Measurements from ENCODE around the gene TSSK2.

The TSSK2 gene

DNA sequence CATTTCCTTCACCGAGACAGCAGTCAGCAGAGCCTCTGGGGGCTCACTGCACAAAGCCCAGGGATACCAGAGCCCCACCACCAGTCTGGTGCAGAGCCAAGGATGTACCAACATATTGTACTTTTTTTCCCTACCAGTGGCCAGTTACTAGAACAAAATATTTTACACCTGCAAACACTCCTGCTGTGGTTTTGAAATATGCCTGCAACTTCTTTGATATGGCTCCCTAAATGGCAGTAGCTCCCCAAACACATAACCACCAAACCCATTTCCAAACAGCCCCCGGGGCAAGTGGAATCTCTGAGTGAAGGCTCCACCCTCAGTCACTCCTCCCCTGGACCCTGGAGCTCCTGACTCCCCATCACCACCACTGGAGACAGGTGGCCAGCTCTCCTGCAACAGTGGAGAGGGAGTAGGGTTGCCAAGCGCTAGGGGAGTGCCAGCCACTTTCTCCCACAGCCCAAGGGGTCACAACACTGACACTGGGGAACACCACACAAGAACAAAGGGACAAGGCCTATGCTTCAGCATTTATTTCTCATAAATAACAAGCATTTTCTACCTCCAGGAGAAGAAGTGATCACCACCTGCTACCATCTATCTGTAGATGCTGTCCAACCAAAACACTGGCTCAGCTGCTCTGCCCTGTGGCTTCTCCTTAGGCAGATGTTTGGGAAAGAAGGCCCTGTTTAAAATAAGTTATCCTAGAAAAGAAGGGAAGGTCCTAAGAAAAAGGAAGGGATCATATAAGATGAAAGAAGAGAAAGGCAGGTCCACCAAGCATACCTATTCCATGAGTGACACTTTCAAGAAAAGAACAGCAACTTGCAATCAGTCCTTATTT lies 24.0 kb upstream of the TSSK2 start:
- DNase-seq (ENCODE audit: low read depth in 2 of 2), result no peak

DNA sequence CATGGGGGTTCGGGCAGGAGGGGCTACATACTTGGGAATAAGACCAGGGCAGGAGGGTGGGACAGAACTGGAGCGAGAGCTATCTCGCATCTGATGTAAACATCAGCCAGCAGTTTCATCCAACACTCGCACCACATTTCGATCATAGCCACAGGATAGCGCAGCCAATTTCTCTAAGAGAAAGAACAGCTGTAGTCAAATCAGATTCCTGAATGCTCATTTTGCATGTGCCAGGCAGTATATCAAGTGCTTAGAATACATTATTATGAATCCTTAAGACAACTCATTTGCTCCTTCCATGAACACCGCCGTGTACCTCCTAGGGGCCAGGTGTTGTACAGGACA lies 23.4 kb upstream of the TSSK2 start:
- DNase-seq (ENCODE audit: low read depth in 2 of 2), result no peak

DNA sequence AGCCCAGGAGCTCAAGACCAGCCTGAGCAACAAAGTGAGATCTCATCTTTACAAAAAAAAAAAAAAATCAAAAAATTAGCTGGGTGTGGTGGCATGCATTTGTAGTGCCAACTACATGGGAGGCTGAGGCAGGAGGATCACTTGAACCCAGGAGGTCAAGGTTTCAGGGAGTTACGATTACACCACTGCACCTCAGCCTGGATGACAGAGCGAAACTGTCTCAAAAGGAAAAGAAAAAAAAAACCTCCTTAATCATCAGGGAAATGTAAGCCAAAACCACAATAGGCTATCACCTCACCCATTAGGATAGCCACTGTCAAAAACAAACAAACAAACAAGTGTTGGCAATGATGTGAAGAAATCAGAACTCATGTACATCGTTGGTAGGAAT lies 22.3 kb upstream of the TSSK2 start:
- DNase-seq (ENCODE audit: low read depth in 2 of 2), result no peak

DNA sequence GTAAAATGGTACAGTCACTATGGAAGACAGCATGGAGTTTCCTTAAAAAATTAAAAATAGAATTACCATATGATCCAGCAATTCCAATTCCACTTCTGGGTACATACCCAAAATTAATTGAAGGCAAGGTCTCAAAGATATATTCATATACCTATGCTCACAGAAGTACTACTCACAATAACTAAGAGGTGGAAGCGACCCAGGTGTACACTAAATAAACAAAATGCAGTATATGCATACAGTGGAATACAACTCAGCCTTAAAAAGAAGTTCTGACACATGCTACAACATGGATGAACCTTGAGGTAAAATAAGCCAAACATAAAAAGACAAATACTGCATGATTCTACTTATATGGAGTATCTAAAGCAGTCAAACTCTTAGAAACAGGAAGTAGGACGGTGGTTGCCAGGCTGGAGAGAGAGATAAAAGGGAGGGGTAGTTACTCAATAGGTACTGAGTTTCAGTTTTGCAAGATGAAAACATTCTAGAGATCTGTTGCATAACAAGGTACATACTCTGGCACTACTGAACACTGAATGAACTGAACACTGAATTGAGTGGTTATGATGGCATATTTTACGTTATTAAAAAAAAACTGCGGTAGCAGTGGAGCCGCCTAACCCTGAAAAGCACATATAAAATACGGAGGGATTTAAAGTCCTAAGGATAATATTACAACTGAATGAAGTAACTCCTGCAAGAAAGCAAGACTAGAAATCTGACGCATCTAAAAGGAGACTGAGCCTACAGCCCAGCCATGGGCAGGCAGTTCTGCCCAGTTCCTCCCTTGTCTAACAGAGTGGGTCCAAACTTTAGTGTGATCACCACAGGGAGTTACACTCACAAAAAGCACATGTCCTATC lies 21.7 kb upstream of the TSSK2 start:
- no peak for DNase-seq (ENCODE audit: low read depth in 2 of 2)

DNA sequence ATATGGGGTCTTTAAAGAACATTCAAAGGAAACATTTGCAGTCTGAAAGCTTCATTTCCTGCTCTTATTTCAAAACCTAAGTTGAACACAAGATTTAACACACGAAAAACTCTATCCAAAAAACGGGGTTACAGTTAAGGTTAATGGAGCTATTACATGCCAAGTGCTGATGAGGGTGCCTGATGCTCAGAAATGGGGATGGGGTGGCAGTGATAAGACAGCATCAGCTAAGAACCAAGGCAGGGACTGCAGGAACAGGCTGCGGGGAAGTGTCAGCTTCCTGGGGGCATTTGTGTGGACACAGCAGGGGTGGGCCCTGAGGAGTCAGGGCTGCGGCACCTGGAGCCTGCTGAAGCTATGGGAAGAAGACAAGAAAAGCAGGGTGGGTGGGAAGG lies 21.0 kb upstream of the TSSK2 start:
- DNase-seq (ENCODE audit: low read depth in 2 of 2), result no peak

DNA sequence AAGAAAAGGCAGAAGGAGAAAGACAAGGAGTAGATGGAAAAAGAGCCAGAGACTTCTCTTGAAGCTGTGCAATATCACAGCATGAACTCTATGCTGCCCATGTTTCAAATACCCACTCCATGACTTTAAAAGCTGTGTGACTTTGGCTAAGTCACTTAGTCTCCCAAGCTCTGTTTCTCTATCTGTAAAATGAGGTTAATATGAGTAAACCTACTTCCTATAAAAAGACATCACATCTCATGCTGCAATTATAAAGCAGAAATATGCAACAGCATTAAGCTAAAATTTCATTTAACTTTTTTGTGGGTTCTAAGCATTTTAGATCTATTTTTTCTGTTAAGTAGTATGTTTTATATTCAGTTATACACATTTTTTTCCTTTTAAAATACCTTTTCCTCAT lies 20.5 kb upstream of the TSSK2 start:
- no peak for DNase-seq (ENCODE audit: low read depth in 2 of 2)

DNA sequence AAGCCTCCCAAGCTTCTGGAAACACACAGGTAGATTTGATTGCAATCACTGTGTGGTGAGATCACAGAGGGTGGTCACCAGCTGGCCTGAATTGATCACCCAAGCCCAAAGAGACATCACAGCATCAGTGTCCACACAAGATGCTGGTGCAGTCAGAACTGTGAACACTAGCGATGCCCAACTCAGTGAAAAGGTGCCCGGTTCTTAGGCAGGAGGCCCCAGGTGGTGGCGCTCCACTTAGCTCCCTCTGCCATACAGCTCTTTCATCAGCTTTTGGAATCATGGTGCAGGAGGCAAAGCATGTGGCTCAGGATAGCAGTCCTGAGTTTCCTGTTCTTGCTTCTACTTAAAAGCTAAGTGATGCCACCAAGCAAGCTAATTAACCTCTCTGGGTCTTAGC lies 20.0 kb upstream of the TSSK2 start:
- no peak for DNase-seq (ENCODE audit: low read depth in 2 of 2)

DNA sequence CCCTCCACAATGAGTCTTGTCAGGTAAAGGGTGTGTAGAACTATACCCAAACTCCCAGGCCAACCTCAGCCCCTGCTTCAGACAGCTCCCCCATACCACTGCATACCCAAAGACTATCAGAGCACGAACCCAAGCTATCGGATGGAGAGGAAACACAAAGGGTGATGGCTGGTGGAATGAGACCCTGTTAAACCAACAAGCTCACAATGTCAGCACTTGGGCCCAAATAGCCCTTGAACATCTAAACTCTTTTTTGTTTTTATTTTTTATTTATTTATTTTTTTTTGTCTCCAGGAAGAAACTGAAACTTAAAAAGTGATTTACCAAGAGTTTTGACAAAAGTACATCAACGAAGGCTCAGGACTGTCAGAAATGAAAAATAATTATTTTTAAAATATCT lies 19.5 kb upstream of the TSSK2 start:
- no peak for DNase-seq (ENCODE audit: low read depth in 2 of 2)

DNA sequence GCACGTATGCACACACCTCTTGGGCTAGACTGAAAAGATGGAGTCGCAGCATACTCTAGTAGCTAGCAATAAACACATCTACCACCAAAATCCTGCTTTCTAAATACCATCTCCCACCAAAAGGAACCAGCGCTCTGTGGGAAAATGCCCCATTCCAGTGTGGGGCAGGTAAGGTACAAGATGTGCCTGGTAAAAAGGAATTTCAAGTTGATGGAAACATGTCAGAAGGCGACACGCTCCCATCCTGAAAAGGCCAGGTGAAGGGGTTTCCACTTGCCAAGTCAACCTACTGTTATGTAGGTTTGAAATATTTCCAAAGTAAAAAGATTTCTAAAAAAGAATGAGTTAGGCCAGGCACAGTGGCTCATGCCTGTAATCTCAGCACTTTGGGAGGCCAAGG lies 17.7 kb upstream of the TSSK2 start:
- DNase-seq (ENCODE audit: low read depth in 2 of 2), result no peak

DNA sequence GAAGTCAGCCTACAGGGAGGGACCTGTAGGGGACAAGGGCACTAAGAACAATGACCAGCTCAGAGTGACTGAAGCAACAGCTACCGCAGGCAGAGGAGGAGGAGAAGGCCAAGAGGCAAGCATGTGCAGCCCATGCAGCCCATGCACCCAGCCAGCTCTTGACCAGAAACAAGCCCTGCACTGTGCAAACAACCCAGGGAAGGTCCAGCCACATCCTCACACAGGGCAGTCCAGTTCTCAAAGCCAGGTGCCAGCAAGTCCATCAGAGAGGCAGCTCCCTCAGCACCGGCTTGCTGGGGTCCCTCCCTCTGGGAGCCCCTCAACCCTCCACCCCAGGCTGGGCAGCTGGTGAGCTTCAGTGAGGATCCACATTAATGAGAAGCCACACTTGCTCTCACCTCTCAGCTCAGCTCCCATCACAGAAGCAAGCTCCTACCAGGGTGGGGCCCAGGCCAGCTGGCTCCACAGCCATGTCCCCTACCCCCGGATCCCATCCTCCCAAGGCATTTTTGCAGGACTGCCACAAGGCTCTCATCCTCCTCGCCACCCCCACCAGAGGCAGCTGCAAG lies 16.0 kb upstream of the TSSK2 start:
- no peak for DNase-seq (ENCODE audit: low read depth in 2 of 2)

DNA sequence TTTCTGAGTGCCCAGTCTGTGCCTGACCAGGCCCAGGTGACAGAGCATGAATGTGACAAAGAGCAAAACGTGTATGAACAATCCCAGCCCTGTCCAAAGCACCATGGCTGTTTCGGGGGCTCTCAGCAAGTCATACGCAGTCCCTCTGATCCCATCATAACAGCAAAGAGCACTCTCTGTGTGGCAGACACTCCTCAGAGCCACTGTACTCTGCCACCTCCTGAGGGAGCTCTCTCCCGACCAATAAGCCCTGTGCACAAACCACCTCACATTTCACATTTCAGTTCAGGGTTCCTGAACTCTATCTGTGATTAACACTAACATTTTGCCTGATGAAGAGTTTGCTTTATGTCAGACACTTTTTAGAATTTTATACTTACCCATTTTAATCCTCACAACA lies 15.5 kb upstream of the TSSK2 start:
- no peak for DNase-seq (ENCODE audit: low read depth in 2 of 2)

DNA sequence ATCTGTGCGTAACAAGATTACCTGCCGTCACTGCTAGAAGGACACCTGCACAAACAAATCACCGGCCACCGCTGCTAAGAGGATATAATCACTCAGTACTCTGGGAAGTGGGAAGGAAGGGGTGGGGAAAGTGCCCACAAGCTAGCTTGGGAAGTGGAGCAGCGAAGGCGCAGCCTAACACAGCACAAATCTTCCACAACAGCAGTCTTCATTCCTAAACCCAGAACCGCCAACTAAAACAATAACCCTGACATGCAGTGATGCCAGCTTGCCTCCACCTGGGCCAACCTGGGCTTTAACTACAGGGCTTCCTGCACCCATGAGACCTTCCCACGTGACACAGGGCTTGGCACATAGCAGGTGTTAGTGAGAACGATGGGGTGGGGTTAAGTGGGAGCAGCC lies 14.0 kb upstream of the TSSK2 start:
- no peak for DNase-seq (ENCODE audit: low read depth in 2 of 2)

DNA sequence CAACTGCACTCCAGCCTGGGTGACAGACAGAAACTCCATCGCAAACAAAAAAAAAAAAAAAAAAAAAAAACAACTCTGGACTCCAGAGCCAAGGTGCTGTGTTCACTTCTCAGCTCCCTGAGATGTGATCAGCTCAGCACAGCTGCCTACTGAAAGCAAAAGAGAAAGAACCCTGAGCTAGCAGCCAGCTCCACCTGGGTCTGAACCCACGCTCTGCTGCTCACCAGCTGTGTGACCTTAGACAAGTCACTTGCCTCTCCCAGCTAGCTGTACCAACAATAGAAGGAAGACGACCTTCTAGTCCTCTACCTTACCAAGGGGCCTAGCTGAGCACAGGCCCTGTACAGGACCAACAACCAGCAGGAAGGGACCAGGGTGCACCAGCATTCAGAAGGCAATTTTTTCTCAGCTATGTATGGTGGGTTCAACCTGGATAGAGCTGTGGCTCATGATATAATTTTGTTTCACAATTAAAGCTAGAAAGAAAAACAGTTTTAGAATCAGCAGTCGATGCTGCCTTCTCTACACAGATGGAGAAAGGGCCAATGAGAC lies 12.7 kb upstream of the TSSK2 start:
- no peak for DNase-seq (ENCODE audit: low read depth in 2 of 2)

DNA sequence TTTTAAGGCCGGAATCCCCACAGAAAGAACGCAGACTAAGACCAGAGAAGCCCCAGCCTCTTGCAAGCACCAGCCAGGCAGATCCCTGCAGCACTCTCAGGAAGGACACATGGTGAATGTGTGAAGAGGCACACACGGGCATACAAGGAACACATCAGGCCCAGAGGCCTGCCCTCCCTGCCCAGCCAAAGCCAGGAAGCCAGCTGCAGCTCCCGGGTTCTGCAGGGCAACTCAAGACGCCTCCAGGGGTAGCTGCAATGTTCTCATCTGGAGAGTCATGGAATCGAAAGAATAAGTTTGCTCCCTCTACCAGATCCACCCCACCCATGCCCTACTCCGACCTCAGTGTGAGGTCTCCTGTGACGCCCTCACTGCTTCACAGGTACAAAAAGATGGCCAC lies 11.2 kb upstream of the TSSK2 start:
- no peak for DNase-seq (ENCODE audit: low read depth in 2 of 2)

DNA sequence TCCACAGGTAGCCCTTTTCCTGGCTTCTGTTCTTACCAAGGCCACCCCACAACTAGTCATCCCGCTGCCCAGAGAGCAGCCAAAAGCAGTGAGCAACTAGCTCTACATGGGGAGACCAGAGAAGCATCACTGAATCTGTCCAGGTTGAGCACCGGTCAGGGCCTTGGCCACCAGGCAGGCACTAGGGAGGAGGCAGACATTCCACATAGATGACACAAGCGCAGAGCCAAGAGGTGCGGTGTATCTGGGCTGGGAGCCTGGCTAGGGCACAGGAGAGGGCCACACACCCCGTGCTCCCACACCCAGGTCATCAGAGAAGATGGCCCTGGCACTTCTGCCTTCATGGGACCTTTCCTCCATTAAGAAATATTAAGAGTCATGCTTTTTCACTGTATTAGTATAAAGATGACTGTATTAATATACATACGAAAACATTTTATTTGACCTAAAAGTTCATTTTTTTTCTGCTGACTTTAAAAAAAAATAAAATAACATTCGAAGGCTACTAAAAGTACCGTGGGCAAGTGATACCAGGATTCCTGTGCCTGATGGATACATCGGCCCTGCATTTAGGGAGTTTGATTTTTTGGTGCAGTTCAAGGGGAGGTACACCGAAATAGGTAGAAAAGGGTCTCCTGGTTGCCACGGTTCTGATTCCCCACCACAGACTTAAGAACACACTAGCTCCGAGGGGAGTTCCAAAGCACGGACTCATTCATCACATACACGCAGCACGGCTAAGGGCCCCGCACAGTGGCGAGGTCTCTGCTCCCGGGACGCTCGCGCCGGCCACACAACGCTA lies 10.1 kb upstream of the TSSK2 start:
- no peak for DNase-seq (ENCODE audit: low read depth in 2 of 2)

DNA sequence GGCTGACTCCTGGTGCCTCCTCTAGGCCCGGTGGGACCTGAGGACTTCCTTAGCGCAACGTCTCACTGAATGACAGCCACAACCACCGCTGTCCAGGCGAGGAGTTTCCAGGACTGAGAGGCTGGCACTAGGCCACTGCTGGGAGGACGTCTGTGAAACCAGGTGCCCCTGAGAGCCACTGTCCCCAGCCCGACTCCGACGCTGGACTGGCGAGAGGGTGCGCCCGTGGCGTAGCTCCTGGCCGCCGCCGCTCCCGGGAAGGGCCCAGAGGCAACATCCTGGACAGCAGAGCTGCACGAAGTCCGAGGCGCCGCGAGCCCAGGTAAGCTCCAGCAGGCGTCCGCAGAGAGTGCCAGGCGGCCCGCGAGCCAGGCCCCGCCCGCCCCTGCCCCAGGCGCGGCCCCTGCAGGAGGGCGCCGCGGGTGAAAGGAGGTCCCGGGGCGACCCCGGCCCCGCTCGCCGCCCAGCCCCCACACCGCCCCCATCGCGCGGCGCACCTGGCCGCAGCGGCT lies 9.4 kb upstream of the TSSK2 start:
- peak in 1 of 2 donors; percentile 25 for DNase-seq (ENCODE audit: low read depth in 2 of 2)

DNA sequence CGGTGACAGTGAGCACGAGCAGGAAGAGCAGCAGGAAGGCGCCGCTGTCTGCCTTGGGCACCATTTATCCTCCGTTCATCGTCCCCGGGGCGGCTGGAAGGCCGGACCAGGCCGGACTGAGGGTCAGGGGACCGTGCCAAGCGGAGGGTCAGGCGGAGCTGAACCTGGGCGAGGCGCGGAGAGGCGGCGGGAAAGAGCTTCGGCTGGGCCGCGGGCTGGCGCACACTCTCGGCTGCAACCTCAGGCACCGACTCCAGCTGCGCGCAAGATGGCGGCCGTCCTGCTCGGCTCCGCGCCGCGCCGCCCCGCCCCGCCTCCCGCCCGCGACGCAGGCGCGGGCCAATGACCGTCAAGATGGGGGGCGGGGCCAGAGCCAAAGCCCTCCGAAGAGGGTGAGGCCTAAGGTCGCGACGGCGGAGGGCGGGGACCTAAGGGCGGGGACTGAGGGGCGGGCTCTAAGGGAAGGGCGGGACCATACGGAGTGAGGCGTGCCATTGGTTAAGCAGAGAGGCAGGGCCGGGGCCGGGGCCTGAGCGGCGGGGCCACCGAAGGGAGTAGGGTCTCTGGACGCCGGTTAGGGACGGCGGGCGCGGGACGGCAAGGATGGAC lies 8.9 kb upstream of the TSSK2 start, which contains the start of gene DGCR2:
Gene DGCR2 (minus strand): TSS at position 270 of the 609 bp plus-strand sequence. CDS start 206 bp downstream, at position 64.
- peak; percentile 95 to 96 for DNase-seq (ENCODE audit: low read depth in 2 of 2)

DNA sequence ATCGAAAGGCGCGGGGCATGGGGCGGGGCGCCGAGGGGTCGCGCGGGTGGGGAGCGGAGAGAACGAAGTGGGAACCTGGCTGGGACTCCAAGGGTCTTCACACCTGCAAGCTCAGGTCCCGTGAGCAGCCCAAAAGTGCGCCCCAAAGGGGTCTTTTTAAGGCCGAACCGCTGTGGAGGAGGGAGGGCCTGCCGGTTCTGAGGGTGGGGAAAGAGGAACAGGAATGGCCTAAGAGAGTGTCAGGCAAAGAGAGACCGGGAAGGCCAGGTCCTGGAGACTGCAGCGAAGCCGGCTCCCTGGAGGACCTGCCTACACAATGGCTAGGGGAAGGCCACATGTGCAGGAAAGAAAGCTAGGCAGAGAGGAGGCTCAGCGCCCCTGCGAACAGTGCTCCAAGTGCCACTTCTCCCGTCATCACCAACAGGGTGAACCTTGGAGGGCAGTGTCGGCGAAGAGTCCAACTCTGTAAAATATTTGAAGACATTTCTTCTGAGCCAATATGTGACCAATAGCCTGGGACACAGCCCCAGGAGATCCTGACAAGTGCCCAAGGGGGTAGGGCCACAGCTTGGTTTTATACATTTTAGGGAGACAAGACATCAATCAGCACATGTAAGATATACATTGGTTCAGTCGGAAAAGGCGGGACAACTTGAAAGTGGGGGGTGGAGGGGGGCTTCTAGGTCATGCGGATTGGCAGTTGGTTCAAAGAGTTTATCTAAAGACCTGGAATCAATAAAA lies 8.2 kb upstream of the TSSK2 start:
- DNase-seq (ENCODE audit: low read depth in 2 of 2), result no peak

DNA sequence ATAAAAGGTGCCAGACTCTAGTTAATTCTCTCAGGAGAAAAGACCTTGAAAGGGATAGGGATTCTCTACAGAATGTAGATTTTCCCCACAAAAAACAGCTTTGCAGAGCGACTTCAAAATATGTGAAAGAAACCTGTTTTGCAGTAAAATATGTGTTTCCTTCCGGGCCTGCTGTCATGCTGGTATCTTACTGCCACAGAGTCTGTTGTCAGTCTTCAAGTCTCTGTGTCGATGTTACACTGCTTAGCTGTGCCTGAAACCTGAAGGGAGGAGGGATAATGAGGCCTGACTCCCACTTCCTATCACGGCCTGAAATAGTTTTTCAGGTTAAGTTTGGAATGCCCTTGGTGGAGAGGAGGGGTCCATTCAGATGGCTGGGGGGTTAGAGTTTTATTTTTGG lies 7.2 kb upstream of the TSSK2 start:
- no peak for DNase-seq (ENCODE audit: low read depth in 2 of 2)

DNA sequence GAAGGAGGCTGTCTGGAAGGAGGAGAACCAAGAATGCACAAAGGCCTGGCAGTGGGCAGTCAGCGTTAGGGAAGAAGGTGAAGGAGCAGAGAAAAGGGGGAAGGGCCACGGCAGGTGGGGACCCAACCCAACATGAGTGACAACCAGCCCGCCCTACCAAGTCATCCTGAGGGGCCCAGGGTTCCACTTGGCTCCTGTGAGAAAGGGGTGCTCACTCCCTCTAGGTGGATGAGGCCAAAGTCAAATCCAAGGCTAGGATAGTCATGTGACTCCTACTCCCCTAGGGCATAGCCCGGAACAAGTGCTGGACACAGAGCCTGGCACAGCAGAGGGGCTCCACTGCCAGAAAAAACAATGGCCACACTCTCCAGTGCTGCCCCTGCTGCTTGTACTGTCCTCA lies 6.7 kb upstream of the TSSK2 start:
- DNase-seq (ENCODE audit: low read depth in 2 of 2), result no peak

Data from activated CD4-positive, alpha-beta T cell treated with anti-CD3 and anti-CD28 coated beads for 24 hours (primary cell).